NCI-H2029 (cell line): ENCODE data around the gene POLR2I.
"Not testable (repeated sequence)": the region's sequence is repeated elsewhere in the genome, so short reads cannot be mapped to it uniquely, and the experiment has no call there.

Experiments
- DNase-seq: peaks from one replicate; lab custom pipeline; 2025; lab: John Stamatoyannopoulos, UW

The POLR2I gene

DNA sequence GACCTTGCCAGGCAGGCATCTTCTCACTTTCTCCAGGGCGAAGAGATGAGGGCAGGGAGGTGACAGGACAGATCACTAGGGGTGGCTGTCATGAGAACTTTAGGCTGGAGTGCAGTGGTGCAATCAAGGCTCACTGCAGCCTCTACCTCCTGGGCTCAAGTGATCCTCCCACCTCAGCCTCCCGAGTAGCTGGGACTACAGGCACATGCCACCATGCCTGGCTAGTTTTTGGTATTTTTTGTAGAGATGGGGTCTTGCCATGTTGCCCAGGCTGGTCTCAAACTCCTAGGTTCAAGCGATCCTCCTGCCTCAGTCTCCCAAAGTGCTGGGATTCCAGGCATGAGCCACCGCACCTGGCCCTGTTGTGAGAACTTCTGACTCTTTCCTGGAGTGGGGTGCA, 20.2 kb upstream of the POLR2I start:
- DNase-seq = not testable (repeated sequence)

- not testable (repeated sequence) for DNase-seq
Measured at GRCh38 chr19:36131221-36131620, 16.5 kb upstream of the POLR2I start.

GRCh38 chr19:36128392-36128736, 13.7 kb upstream of the POLR2I start:
- DNase-seq = no peak

DNA sequence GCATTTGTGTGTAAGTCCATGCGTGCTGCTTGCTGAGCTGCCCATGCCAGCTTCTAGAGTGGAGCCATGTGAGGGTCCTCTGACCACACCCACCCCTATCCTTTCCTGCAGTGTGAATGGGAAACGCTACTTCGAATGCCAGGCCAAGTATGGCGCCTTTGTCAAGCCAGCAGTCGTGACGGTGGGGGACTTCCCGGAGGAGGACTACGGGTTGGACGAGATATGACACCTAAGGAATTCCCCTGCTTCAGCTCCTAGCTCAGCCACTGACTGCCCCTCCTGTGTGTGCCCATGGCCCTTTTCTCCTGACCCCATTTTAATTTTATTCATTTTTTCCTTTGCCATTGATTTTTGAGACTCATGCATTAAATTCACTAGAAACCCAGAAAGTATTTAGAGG, 10.9 kb upstream of the POLR2I start:
- DNase-seq = no peak

DNA sequence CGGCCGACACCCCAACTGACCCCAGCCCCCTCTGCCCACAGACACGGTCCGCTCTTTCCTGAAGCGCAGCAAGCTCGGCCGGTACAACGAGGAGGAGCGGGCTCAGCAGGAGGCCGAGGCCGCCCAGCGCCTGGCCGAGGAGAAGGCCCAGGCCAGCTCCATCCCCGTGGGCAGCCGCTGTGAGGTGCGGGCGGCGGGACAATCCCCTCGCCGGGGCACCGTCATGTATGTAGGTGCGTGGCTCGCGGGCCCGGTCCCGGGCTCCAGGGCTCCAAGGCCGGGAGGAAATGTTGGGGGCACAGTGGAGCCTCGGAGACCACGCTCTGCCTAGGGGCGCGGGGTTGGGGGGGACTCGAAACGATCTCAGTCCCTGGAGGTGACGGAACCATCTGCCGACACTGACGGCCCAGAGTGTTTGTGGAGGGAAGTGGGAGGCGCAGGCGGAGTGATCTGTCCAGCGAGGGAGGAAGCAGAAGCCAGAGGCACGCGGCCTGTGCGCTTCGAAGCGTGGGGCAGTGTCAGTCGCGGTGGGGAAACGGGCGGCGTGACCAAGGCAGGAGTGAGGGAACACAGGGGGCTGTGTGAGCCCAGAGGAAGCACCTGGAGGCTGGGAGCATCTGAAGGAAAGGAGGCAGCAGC, 6.9 kb upstream of the POLR2I start:
- no peak for DNase-seq

- DNase-seq = no peak
Measured at GRCh38 chr19:36120984-36121358, 6.3 kb upstream of the POLR2I start.

GRCh38 chr19:36120092-36120983, 5.7 kb upstream of the POLR2I start:
- DNase-seq = no peak

- no peak for DNase-seq
Measured at GRCh38 chr19:36116344-36116637, 1.6 kb upstream of the POLR2I start.

DNA sequence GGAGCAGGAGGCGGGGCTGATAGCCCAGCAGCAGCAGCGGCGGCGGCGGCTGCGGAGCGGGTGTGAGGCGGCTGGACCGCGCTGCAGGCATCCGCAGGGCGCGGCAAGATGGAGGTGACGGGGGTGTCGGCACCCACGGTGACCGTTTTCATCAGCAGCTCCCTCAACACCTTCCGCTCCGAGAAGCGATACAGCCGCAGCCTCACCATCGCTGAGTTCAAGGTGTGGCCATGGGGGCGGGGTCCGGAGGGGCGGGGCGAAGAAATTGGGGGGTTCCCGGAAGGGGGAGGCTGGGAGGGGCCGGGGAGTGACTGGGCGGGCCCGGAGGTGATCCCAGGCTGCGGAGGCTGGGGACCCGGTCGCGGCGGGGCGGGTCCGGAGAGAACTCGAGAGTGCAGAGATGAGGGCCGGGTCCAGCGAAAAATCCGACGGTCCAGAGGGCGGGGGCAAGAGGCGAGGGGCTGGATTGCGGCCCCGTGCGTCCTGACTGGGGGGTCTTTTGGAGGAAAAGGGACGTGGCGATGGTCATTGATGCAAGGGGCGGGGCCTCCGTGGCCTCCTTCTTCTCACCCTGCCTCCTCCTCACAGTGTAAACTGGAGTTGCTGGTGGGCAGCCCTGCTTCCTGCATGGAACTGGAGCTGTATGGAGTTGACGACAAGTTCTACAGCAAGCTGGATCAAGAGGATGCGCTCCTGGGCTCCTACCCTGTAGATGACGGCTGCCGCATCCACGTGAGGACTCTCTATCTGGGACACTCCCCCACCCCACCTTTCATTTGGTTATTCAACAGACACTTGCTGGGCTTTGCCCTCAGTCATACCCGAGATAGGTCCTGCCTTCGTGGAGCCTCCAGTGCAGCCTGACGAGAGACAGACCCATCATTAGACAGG, 1.0 kb upstream of the POLR2I start, which contains the start of gene TBCB:
Gene TBCB (plus strand): TSS at position 16 of the 891 bp plus-strand sequence. CDS start 93 bp downstream, at position 109.
- DNase-seq = no peak

DNA sequence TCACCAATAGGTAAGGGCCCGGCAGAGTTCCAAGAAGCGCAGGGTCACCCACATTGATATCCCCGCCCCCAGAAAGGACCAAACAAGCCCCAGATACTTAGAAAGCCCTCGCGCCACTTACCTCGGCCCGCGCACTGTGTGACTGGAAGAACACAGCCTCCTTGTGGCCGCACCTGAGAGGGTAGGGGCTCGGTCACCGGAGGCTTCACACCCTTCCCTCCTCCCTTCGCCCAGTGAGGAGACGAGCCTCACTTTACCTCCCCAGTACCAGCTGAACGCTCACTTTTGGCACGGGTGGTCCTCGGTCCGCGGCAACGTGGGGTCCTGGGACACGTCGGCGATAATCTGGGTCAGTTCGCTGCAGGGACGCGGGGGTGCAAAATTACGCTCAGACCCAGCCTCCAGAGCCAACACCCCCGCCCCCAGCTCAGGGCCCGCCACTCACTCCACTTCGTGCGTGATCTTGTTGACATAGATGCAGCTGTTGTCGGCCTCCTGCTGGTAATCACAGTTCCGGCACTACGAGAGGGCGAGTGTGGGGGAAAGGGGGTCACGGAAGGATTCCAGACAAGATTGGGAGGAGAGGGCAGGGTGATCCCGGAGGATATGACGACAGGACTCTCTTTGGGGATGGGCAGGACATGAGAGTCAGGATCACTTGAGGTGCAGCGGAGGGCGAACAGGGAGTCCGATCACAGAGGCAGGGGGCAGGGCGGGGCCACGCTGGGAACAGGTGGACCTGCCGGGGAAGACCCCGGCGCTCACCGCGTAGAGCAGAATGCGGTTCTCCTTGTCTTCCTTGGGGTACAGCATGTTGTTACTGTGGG, 568 bp downstream of the POLR2I start:
- DNase-seq = peak; percentile 60

GRCh38 chr19:36113425-36113824, 1.2 kb downstream of the POLR2I start:
- no peak for DNase-seq

- no peak for DNase-seq
Measured at GRCh38 chr19:36112678-36113077, 2.0 kb downstream of the POLR2I start.

DNA sequence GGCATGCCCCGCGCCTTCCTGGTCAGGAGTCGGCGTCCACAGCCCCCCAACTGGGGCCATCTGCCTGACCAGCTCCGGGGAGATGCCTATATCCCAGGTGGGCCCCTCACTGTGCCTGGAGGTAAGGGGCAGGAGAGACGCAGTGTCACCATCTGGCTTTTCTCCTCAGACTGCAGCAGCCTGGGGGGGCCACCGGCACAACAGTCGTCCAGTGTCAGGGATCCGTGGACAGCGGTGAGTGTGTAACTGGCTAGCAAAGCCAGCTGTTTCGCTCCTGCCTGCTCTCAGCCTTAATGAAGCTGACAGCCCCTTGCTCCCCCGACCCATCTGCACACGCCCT, 3.5 kb downstream of the POLR2I start:
- no peak for DNase-seq

DNA sequence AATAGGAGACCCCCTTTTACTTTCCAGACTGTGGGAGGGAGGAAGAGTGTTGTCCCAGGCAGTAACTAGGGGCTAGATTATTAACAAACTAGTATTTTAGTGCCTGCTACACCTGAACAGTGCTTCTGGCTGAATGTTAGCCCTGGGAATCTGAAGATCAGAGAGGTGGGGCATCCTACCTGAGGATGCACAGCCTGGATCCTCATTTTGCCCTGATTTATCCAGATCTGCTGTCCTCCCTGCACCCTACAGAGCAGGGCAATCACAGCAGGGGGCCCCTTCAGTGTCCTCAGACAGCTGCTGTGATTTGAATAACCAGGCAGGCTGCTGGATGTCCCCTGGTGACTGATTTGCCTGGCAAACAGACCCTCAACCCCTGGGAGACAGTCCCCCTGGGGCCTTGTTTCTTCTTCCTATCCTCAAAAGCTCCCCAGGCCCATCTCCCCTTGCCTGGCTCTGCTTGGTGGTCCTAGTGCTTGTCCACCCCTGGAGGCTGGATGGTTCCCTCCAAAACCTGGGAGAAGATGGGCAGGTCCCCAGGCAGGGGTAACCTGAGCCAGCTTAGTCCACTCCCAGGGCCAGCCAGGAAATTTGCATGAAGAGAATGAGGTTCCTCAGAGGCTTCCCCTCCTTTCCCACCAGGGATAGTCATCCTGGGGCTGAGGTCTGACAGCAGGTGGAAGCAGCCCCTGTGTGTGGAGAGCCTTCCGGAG, 4.0 kb downstream of the POLR2I start, which contains the start of gene OVOL3:
Gene OVOL3 (plus strand): TSS at position 657 of the 713 bp plus-strand sequence. CDS start 60 bp downstream, outside the sequence.
- DNase-seq = no peak

GRCh38 chr19:36108684-36109083, 6.0 kb downstream of the POLR2I start:
- DNase-seq = no peak

- DNase-seq = no peak
Measured at GRCh38 chr19:36106991-36107390, 7.7 kb downstream of the POLR2I start.

- no peak for DNase-seq
Measured at GRCh38 chr19:36106441-36106840, 8.2 kb downstream of the POLR2I start.

DNA sequence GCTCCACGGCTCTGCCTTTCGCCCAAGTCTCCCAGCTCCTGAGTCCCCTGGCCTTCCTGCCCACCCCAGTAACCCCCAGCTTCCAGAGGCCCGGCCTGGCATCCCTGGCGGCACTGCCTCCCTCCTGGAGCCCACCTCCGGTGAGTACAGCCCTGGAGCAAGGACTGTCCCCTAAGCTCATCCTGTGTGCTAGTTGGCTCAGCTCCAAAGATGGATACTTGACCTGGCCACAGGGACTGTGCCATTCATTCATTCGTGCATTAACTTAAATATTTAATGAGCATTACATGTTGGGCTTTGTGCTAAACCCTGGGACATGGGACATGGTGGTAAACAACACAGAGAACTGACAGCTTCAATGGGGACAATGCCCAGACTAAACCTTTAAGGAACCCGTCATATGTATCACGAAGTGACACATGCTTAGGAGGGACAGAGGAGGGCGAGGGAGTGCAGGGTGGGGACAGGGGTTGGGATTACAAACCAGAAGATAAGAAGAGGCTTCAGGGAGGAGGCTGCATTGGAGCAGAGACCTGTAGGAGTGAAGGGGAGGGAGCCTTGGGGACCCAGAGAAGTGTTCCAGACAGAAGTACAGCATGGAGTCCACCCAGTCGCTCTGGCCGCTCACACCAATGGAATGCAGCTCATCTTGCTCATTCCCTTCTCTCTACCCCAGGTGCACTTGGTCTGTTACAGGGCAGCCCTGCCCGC, 10.7 kb downstream of the POLR2I start:
- DNase-seq = no peak

DNA sequence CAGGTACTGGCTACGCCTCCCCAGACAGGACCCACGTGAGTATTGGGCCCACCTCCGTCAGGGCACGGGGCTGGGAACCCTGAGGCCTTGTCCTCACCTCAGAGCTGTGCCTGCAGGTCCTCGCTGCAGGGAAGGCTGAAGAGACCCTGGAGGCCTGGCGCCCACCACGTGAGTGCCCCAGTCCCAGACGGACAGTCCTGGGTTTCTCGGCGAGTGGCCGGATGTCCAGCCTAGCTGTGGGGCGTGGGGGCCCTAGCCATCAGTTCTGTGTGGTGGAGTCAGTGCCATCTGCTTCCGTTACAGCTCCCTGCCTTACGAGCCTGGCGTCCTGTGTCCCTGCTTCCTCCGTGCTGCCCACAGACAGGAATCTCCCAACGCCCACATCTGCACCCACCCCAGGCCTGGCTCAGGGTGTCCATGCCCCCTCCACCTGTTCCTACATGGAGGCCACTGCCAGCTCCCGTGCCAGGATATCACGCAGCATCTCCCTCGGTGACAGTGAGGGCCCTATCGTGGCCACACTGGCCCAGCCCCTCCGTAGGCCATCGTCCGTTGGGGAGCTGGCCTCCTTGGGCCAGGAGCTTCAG, 11.5 kb downstream of the POLR2I start:
- no peak for DNase-seq
